GF-D8 (cell line): Measurements from ENCODE around the gene TNPO3.
"Not testable (repeated sequence)": the region's sequence is repeated elsewhere in the genome, so short reads cannot be mapped to it uniquely, and the experiment has no call there.

Experiments
- DNase-seq: peaks from one replicate; lab custom pipeline; 2025; lab: John Stamatoyannopoulos, UW

Gene TNPO3

GRCh38 chr7:128920913-128921582 lies 133.9 kb downstream of the TNPO3 start:
- DNase-seq: no peak

- DNase-seq: no peak
Observed at GRCh38 chr7:128919881-128920799, 134.8 kb downstream of the TNPO3 start.

DNA sequence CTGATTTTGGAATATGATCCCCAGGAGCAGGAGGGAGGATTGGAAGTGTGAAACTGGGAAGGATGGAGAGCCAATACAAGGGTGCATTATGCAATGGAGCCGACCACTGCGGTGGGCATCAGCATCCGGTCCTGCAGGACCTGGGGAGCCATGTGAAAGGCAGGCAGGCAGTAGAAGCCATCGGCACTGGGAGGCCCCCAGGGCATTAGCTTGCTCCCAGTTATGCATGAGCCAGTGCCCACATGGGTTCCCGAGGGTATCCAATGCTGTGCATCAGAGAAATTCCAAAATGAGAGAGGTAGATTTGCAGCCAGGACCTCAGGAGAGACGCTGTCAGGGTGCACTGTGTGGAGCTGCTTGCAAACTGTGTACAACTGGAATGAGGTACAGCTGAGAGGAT lies 135.7 kb downstream of the TNPO3 start:
- DNase-seq: no peak

DNA sequence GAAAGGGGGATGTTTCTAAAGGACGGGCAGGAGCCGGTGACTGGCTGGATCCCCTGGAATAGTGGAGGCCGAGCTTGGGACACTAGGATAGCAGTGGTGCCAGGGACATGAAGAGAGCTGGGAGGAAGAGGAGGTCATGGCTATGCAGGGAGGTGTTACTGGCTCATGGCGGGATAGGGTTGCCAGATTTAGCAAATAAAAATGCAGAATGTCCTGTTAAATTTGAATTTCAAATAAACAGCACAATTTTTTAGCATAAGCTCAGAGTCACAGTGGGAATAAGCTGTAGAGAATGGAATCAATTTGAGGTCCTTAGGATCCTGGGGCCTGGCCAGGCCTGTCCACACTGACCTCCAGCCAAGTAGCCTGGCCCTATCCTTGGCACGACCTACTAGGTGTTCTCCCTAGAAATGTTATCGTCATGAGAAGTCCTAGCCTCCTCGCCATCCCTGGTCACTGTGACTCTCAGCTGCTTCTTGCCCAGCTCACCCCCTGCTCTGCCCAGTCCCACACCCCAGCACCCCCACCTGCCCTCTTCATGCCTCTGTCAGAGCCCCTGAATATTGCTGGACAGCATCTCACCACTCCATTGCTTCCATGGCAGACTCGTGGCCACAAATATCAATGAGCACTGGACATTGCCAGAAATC lies 136.8 kb downstream of the TNPO3 start:
- no peak for DNase-seq

GRCh38 chr7:128917122-128917521 lies 137.8 kb downstream of the TNPO3 start:
- DNase-seq: no peak

DNA sequence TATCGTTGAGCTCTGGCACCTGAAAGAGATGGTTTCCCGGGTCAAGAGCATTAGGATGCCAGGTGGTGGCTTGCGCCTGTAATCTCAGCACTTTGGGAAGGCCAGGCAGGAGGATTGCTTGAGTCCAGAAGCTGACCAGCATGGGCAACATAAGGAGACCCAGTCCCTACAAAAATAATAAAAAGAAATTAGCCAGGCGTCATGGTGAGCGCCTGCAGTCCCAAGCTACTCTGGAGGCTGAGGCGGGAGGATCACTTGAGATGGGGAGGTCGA lies 138.3 kb downstream of the TNPO3 start:
- DNase-seq: no peak

DNA sequence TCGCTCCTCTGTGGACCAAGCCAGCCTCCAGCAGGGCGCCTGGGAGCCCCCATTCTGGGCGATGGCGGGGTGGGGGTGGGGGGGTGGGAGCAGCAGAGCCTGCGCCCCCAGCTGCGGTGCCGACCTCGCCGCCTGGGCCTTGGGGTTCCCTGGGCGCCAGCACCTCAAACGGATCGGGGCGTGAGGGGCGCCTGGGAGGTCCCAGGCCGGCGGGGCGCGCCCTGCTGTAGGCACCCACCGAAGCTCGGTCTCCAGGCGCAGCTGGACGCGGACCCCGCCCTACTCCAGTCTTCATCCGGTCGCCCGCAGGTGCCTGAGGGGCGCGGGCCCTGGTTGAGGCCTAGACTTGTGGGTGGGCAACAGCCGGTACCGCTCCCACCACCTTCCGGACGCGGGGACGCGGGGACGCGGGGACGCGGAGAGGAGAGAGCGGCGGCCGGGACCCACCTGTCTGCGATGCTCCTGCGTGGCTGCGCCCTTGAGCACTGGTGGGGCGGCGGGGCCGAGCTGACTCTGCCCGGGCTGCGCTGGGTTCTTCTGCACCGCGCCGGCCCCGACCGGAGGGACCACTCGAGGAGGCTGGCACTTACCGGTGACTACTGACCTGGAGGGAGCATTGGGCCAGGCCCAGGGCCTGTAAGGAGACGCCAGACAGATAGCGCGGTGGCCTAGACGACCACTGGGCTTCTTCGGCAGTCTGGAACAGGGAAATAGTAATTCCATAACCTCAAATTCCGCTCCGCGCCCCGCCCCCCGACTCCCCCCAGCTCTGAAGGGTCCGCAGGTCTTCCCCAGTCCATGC lies 138.9 kb downstream of the TNPO3 start:
- no peak for DNase-seq

GRCh38 chr7:128915271-128915819 lies 139.6 kb downstream of the TNPO3 start:
- DNase-seq: no peak

DNA sequence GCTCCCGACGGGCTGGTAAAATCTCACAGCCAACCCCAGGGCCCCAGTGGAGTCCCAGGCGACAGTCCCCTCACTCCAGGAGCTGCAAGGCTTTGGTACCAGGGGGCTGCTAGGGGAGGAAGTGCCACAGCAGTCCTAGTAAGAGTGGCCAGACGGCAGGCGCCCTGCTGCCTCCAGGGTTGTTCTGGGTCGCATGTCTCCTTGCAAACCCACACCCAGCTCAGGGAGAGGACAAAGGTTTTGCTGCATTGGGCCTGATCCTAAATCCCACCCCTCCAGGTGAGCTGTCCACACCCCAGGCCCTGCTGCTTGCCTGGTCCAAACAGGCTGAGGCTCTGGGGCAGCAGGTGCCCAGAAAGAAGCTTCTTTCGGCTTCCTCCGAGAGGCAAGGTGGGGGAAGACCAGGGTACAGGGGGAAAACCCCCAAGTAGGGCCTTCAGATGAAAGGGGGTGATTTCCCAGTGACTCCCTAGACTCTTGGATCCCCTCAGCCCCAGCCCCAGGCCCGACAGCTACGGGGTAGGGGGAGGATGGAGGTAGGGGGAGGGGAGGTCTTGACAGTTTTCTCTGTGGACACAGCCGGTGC lies 140.3 kb downstream of the TNPO3 start:
- no peak for DNase-seq

DNA sequence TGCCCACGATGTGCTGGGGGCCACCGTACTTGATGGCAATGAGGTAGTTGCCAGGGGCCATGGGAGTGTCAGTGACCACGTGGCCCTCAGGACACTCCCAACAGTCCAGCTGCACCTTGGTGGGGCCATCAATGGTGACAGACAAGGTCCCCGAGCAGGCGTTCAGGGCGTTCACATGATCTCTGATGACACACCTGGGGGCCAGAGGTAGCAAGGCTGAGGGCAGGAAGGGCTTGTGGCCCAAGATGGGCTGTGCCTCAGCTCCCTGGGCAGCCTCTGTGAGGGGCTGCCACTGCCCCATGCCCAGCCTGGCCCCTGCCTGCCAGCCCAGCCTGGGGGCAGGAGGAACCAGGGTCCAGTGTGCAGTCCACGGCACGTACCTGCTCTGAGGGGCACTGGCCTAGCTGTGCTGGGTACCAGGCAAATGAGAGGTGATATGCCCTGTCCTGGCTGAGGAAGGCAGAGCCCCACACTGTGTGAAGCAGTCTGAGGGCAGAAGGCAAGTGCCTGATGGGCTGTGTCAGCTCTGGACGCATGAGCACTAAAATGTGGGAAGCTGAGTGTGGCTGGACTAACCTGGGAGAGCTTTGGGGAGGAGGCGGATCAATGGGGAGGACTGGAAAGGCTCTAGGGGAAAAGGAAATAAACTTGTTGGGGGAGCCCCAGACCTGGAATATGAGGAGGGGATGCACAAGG lies 140.9 kb downstream of the TNPO3 start:
- DNase-seq: no peak

DNA sequence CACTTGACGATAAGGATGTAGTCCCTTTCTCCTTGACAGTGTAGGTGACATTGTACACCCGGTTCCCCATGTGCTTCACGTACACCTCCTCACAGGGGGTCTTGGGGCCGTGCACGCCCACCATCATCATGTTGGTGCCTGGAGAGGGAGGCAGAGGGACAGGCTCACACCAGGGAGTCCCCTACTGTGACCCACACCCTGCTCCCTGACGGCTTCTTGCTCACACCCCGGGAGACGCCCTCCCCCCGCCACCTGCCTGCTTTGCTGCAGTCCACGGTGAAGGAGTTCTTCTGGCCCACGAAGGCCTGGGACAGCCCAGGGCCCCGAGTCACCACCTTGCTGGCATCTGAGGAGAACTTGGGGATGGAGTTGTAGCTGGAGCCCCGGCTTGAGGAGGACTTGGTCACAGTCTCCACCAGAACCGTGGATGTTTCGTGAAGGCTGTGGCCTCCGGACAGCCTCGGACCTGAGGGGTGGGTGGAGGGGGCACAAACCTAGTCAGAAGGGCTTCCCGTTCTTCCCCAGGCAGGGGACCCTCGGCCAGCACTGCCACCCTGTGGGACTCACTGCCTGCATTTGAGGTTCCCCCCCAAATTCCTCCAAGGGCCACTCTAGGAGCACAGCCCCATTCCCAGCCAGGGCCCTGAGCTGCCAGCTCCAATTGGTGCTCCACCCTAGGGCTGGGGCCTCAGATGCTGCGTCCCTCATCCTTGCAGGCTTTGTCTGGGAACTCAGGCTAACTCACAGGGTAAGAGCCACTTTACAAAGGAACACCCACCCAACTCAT lies 142.0 kb downstream of the TNPO3 start:
- not testable (repeated sequence) for DNase-seq

- no peak for DNase-seq
Observed at GRCh38 chr7:128912281-128912680, 142.6 kb downstream of the TNPO3 start.

GRCh38 chr7:128911423-128912031 lies 143.4 kb downstream of the TNPO3 start:
- DNase-seq: no peak

GRCh38 chr7:128910569-128910945 lies 144.4 kb downstream of the TNPO3 start, which contains the start of gene KCP:
Gene KCP, minus strand, starts transcription at chr7:128910709. Its CDS starts 33 bp downstream, at chr7:128910676.
- no peak for DNase-seq

- no peak for DNase-seq
Observed at GRCh38 chr7:128909625-128910568, 145.0 kb downstream of the TNPO3 start.

DNA sequence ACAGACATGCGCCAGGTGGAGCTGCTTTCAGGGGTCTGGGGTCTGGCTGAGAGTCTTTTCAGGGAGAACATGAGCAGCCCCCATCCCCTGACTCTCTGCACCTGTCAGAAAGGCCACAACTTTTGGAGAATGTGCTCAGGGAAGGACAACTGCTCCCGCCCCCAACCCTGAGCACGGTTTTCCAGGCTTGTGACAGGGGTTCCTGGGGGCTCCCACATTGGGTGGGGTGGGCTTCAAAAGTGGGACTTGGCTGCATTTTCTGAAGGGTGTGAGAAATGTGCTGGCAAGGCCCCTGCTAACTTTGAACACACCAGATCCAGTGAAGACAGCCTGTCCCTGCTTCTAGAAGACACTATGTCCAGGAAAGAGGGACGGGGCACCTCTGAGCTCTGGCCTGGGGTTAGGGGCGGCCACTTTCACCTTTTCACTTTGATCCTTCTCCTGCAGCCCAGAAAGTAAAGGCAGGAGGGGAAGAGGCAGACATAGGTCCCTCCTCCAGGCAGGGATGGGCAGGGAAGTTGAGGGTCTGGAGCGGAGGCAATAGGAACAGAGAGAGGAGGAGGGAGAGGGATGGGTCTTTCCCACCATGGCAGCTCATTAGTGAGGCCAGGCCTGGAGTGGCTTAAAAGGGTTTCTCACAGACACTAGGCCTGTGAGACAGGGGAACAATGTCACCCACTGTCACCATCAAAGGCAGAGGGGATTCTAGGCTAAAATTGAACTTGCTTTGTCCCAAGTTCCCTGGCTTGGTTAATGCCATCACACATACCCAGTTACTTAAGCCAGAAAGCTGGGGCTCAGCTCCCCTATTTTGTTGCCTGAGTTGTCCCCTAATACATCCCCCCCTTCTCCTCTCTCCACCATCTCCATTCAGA lies 145.9 kb downstream of the TNPO3 start:
- DNase-seq: no peak

- no peak for DNase-seq
Observed at GRCh38 chr7:128906766-128907559, 147.9 kb downstream of the TNPO3 start.
